ENCODE data around the gene ZNF30. TPM values are rescaled to one million over a fixed set of nuclear protein-coding genes. Genes with fewer than 3 reads are reported as not detected.

The ZNF30 gene
- total and polyA plus RNA-seq, 2 of the 4 experiments (the other 2 are of a cell fraction) = 1.3 to 2.9 TPM

- H3K79me1 ChIP-seq (ENCODE audit: low read depth in 1 of 2, low read length in 2 of 2) = peaks cover 45 to 55% of the 10 kb centered on the region in 2 experiments
- ChIA-PET POLR2A (ENCODE audit: unreplicated experiment) (no interaction called here), CTCF (no interaction called here)
- no TSS peak for BruUV-seq (replicated peaks)
- H3K56ac ChIP-seq (ENCODE audit: extremely low read depth, insufficient read depth, low read length) = no peak overlapping the region
- H3K18ac ChIP-seq (ENCODE audit: low read depth, low read length) = no peak overlapping the region
- H4K5ac ChIP-seq (ENCODE audit: low read depth, low read length) = no peak overlapping the region
- ATAC-seq (ENCODE audit: low read depth) (no peak), DNase-seq (no peak)
- H3K4ac ChIP-seq (ENCODE audit: low read depth, low read length) = peak overlapping the region; percentile 34; the same call in 1 of the 2 replicates
- H2AK5ac ChIP-seq (ENCODE audit: low read depth, low read length) = peak overlapping the region; percentile 31; the same call in 1 of the 2 replicates
- in situ Hi-C loops (cut with MboI; ENCODE audit: low sequenced_read_pairs) = no loop called here
- no peak overlapping the region for H2BK15ac ChIP-seq (ENCODE audit: low read depth, low read length)
- peaks cover 3% of the 10 kb centered on the region for H3K4me1 ChIP-seq (ENCODE audit: control insufficient read depth, insufficient read depth, low read length)
- H4K8ac ChIP-seq (ENCODE audit: low read depth in 2 of 2, low read length in 2 of 2) = no peak overlapping the region
- H2BK120ac ChIP-seq (ENCODE audit: low read depth, low read length) = peak overlapping the region; percentile 27; the same call in 1 of the 2 replicates
- no peak overlapping the region for H3K9ac ChIP-seq (ENCODE audit: low read depth, low read length)
- H3K4me2 ChIP-seq (ENCODE audit: low read depth, low read length) = no peak overlapping the region
- intact Hi-C loops (cut with micrococcal nuclease) = no loop called here
- H3K9me3 ChIP-seq (ENCODE audit: control insufficient read depth, insufficient read depth, low read length) = peaks cover 41% of the 10 kb centered on the region
- H2BK5ac ChIP-seq (ENCODE audit: low read depth, low read length, poor library complexity, severe bottlenecking) = peak overlapping the region; percentile 17
- peaks cover 35% of the 10 kb centered on the region for H3K36me3 ChIP-seq (ENCODE audit: control insufficient read depth, insufficient read depth, low read length)
- dilution Hi-C loops (cut with HindIII; ENCODE audit: low sequenced_read_pairs, unreplicated experiment) = no loop called here
- no peak overlapping the region for H3K27ac ChIP-seq (ENCODE audit: insufficient read depth, low read length)
- H2AK9ac ChIP-seq (replicated peaks; ENCODE audit: low read depth, low read length, poor library complexity) = peak overlapping the region; percentile 58
- peaks cover 26% of the 10 kb centered on the region for H4K20me1 ChIP-seq (ENCODE audit: insufficient read depth, low read length)
- 91% methylated on average over 4 of the region's 12 CpGs; no CpG with 5 or more reads in 1 of the 2 experiments for WGBS, 2 experiments (ENCODE audit: extremely low coverage in 2 of 2, insufficient read length in 1 of 2)
- 0 out of 2 replicates have a peak overlapping the region, but pooled peaks have one; percentile 24 for H2BK20ac ChIP-seq (ENCODE audit: low read depth, low read length)
- no peak overlapping the region for H2AFZ ChIP-seq (replicated peaks; ENCODE audit: low read length, poor library complexity)
- no peaks in the 10 kb centered on the region for H3K27me3 ChIP-seq (ENCODE audit: control insufficient read depth, insufficient read depth, low read length)
- H3K14ac ChIP-seq (replicated peaks; ENCODE audit: low read depth, low read length) = no peak overlapping the region
- 0 out of 2 replicates have a peak overlapping the region, but pooled peaks have one; percentile 19 for H3K23ac ChIP-seq (ENCODE audit: low read depth, low read length)
- H3K4me3 ChIP-seq (ENCODE audit: insufficient read depth, low read depth, low read length) = no peak overlapping the region
- peaks cover 20% of the 10 kb centered on the region for H3K9me1 ChIP-seq (ENCODE audit: insufficient read depth, low read length)
- 0 out of 2 replicates have a peak overlapping the region, but pooled peaks have one; percentile 4 for H4K91ac ChIP-seq (ENCODE audit: insufficient read depth, low read depth, low read length)
- TF ChIP-seq RFX5 (IDR thresholded peaks at IDR 0.05; ENCODE audit: low read depth, low read length) (no peak), POLR2A (IDR thresholded peaks at IDR 0.05; ENCODE audit: low read depth, low read length) (no peak), FOS (IDR thresholded peaks at IDR 0.05; ENCODE audit: low read depth, low read length) (no peak)
Observed at GRCh38 chr19:34960940-34961679, 34.4 kb downstream of the ZNF30 start.
